ENCODE measurements around the gene MEIS2. TPM values are rescaled to one million over a fixed set of nuclear protein-coding genes. Genes with fewer than 3 reads are reported as not detected.

Gene MEIS2
- total RNA-seq, 2 donors from 2014 or later: 7.1 to 9.7 TPM

DNA sequence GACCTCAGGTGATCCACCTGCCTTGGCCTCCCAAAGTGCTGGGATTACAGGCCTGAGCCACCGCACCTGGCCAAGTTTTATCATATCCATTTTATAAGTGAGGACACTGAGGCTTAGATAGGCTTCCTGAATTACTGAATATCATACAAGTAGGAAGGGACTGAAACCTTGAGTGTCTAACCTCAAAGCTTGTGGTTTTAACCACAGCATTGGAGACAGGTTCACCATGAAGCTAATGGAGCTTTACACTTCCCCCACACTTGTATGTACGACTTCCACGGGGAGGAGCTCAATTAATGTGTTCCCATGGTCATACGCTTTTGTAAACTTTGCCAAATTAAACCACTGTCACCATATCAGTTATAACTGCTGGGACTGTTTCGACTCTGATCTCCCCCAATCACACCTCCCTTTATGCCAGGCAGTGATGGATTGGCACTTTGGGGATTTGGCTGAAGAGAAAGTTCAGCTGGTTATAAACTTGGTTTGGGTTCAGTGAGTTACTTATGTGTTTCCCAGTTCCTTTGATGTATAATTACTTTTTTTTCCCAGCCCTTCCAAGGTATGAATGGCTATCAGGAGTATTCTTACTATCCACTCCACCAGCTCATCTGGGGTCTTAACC, 38.4 kb upstream of the MEIS2 start:
- Mint-ChIP-seq H3K27me3 (ENCODE audit: insufficient read depth) (no peaks in the 10 kb centered on the region), H3K9me3 (no peaks in the 10 kb centered on the region), H3K4me1 (peaks cover 9% of the 10 kb centered on the region), H3K4me3 (no peak overlapping the region), H3K36me3 (ENCODE audit: low read depth) (no peaks in the 10 kb centered on the region), H3K27ac (no peak overlapping the region)
- Histone ChIP-seq H3K27ac (ENCODE audit: low read depth, low read length) (no peak overlapping the region), H3K36me3 (ENCODE audit: control insufficient read depth, insufficient read depth, low read length) (no peaks in the 10 kb centered on the region), H3K27me3 (ENCODE audit: control insufficient read depth, insufficient read depth, low read length, poor library complexity, severe bottlenecking) (no peaks in the 10 kb centered on the region), H3K4me3 (ENCODE audit: low read length) (no peak overlapping the region), H3K9me3 (ENCODE audit: control insufficient read depth, low read length) (no peaks in the 10 kb centered on the region), H3K9ac (ENCODE audit: extremely low read depth, low read length, poor library complexity, severe bottlenecking) (no peak overlapping the region), H3K4me1 (ENCODE audit: control insufficient read depth, insufficient read depth, low read length) (no peaks in the 10 kb centered on the region)
- TF ChIP-seq, protein P1, sequence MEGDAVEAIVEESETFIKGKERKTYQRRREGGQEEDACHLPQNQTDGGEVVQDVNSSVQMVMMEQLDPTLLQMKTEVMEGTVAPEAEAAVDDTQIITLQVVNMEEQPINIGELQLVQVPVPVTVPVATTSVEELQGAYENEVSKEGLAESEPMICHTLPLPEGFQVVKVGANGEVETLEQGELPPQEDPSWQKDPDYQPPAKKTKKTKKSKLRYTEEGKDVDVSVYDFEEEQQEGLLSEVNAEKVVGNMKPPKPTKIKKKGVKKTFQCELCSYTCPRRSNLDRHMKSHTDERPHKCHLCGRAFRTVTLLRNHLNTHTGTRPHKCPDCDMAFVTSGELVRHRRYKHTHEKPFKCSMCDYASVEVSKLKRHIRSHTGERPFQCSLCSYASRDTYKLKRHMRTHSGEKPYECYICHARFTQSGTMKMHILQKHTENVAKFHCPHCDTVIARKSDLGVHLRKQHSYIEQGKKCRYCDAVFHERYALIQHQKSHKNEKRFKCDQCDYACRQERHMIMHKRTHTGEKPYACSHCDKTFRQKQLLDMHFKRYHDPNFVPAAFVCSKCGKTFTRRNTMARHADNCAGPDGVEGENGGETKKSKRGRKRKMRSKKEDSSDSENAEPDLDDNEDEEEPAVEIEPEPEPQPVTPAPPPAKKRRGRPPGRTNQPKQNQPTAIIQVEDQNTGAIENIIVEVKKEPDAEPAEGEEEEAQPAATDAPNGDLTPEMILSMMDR (conservative IDR thresholded peaks at IDR 0.05): no peak
- no peak for DNase-seq
- 90 to 95% methylated on average over 3 to 5 of the region's 5 CpGs for WGBS, 2 experiments (ENCODE audit: insufficient coverage in 1 of 2, insufficient read length in 1 of 2)

DNA sequence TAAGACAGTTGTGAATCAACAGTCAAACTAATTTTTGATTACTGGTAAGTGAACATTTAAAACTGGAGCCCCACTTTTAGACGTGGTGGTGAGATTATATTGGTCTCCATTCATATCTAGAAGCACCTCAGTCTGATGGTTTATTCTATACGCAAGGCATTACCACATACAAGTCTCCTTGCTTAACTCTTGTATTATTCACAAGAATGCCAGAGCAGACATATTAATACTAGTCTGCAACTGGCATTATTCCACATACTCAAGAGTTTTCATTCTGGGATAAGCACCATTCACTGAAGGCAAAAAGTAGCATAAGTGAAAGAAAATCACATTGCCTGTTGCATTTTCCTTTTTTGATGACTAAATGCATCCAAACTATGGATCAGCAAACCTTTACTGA, 36.9 kb upstream of the MEIS2 start:
- Mint-ChIP-seq H3K4me1 (peaks cover 6% of the 10 kb centered on the region), H3K4me3 (no peak overlapping the region), H3K9me3 (no peaks in the 10 kb centered on the region), H3K27me3 (ENCODE audit: insufficient read depth) (no peaks in the 10 kb centered on the region), H3K27ac (no peak overlapping the region), H3K36me3 (ENCODE audit: low read depth) (no peaks in the 10 kb centered on the region)
- H3K4me1 ChIP-seq (ENCODE audit: control insufficient read depth, insufficient read depth, low read length): no peaks in the 10 kb centered on the region
- H3K9ac ChIP-seq (ENCODE audit: extremely low read depth, low read length, poor library complexity, severe bottlenecking): no peak overlapping the region
- no peak overlapping the region for H3K27ac ChIP-seq (ENCODE audit: low read depth, low read length)
- no peaks in the 10 kb centered on the region for H3K27me3 ChIP-seq (ENCODE audit: control insufficient read depth, insufficient read depth, low read length, poor library complexity, severe bottlenecking)
- no peaks in the 10 kb centered on the region for H3K9me3 ChIP-seq (ENCODE audit: control insufficient read depth, low read length)
- 89 to 100% methylated on average over 1 to 2 of the region's 2 CpGs for WGBS, 2 experiments (ENCODE audit: insufficient coverage in 1 of 2, insufficient read length in 1 of 2)
- no peak for DNase-seq
- TF ChIP-seq, protein P1 (conservative IDR thresholded peaks at IDR 0.05): no peak
- H3K4me3 ChIP-seq (ENCODE audit: low read length): no peak overlapping the region
- no peaks in the 10 kb centered on the region for H3K36me3 ChIP-seq (ENCODE audit: control insufficient read depth, insufficient read depth, low read length)

DNA sequence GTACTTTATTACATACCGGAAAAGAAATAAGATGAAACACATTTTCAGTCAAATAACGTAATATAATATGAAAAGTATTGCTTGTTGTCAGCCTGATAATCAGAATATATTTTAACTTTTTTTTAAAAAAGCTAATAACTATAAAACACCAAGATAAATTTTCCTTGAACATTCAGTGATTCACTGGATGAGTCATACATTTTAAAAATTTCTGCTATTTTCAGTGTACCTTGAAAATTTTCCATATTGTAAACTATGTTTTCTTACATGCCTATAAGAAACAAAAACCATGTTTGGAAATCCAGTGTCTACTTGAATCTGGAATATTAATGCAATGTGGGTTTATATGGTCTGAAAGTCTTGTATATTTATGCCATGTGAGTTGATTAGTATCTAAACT, 36.3 kb upstream of the MEIS2 start:
- Histone ChIP-seq H3K27me3 (ENCODE audit: control insufficient read depth, insufficient read depth, low read length, poor library complexity, severe bottlenecking) (no peaks in the 10 kb centered on the region), H3K9me3 (ENCODE audit: control insufficient read depth, low read length) (no peaks in the 10 kb centered on the region), H3K4me1 (ENCODE audit: control insufficient read depth, insufficient read depth, low read length) (no peaks in the 10 kb centered on the region), H3K4me3 (ENCODE audit: low read length) (no peak overlapping the region), H3K9ac (ENCODE audit: extremely low read depth, low read length, poor library complexity, severe bottlenecking) (no peak overlapping the region), H3K27ac (ENCODE audit: low read depth, low read length) (no peak overlapping the region), H3K36me3 (ENCODE audit: control insufficient read depth, insufficient read depth, low read length) (no peaks in the 10 kb centered on the region)
- TF ChIP-seq, protein P1 (conservative IDR thresholded peaks at IDR 0.05): no peak
- no peak for DNase-seq
- 83 to 100% methylated on average over 1 of the region's 2 CpGs for WGBS, 2 experiments (ENCODE audit: insufficient coverage in 1 of 2, insufficient read length in 1 of 2)
- Mint-ChIP-seq H3K36me3 (ENCODE audit: low read depth) (no peaks in the 10 kb centered on the region), H3K9me3 (no peaks in the 10 kb centered on the region), H3K4me3 (no peak overlapping the region), H3K27ac (no peak overlapping the region), H3K4me1 (peaks cover 12% of the 10 kb centered on the region), H3K27me3 (ENCODE audit: insufficient read depth) (no peaks in the 10 kb centered on the region)
